ENCODE data around the gene ADGRA1. TPM values are rescaled to one million over a fixed set of nuclear protein-coding genes. Genes with fewer than 3 reads are reported as not detected.
A peak's percentile ranks its signal among the peaks of the same experiment; 100 is the strongest.

The ADGRA1 gene
- total RNA-seq, 1 donor from 2014 or later: not detected

- DNase-seq (no peak), ATAC-seq (peak; percentile 9)
- no peak for TF ChIP-seq CTCF (IDR thresholded peaks at IDR 0.05)
- H3K27ac ChIP-seq: no peak overlapping the region
- no peaks in the 10 kb centered on the region for H3K4me1 ChIP-seq
- H3K36me3 ChIP-seq: no peaks in the 10 kb centered on the region
- H3K27me3 ChIP-seq: peaks cover 4% of the 10 kb centered on the region
- intact Hi-C loops (cut with DNase I): no loop called here
- H3K9me3 ChIP-seq: no peaks in the 10 kb centered on the region
- H3K4me3 ChIP-seq: no peak overlapping the region
Observed at GRCh38 chr10:133115976-133116375, 28.3 kb downstream of the ADGRA1 start.

GRCh38 chr10:133116455-133116854 lies 28.7 kb downstream of the ADGRA1 start:
- Histone ChIP-seq H3K9me3 (no peaks in the 10 kb centered on the region), H3K4me1 (no peaks in the 10 kb centered on the region), H3K36me3 (no peaks in the 10 kb centered on the region), H3K4me3 (no peak overlapping the region), H3K27ac (no peak overlapping the region), H3K27me3 (peaks cover 4% of the 10 kb centered on the region)
- TF ChIP-seq CTCF (IDR thresholded peaks at IDR 0.05): no peak
- intact Hi-C loops (cut with DNase I): no loop called here
- DNase-seq (no peak), ATAC-seq (no peak)

- Histone ChIP-seq H3K27ac (no peak overlapping the region), H3K4me1 (no peaks in the 10 kb centered on the region), H3K27me3 (peaks cover 4% of the 10 kb centered on the region), H3K4me3 (no peak overlapping the region), H3K36me3 (no peaks in the 10 kb centered on the region), H3K9me3 (no peaks in the 10 kb centered on the region)
- TF ChIP-seq CTCF (IDR thresholded peaks at IDR 0.05): no peak
- DNase-seq (no peak), ATAC-seq (no peak)
- intact Hi-C loops (cut with DNase I): no loop called here
Observed at GRCh38 chr10:133117036-133117687, 29.4 kb downstream of the ADGRA1 start.

DNA sequence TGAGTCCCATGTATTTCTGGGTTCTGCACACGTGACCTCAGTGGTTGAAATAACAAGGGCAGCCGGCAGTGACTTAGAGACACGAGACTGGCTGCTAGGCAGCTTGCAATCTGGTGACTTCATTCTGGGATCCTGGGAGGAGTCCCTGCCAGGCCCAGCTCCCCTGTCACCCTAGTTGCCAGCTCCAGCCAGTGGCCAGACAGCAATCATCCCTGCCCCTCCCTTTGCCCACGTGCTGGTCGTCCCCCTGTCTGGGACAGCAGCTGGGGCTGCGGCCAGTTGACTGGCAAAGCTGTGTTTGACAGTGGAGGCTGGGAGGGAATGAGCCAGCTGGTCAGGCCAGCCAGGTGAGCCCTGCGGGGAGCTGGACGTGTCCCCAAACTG lies 30.0 kb downstream of the ADGRA1 start:
- no peak overlapping the region for H3K27ac ChIP-seq
- intact Hi-C loops (cut with DNase I): no loop called here
- no peaks in the 10 kb centered on the region for H3K4me1 ChIP-seq
- H3K27me3 ChIP-seq: peaks cover 4% of the 10 kb centered on the region
- TF ChIP-seq CTCF (IDR thresholded peaks at IDR 0.05): no peak
- no peak for ATAC-seq
- no peaks in the 10 kb centered on the region for H3K36me3 ChIP-seq
- no peaks in the 10 kb centered on the region for H3K9me3 ChIP-seq
- no peak for DNase-seq
- H3K4me3 ChIP-seq: no peak overlapping the region

DNA sequence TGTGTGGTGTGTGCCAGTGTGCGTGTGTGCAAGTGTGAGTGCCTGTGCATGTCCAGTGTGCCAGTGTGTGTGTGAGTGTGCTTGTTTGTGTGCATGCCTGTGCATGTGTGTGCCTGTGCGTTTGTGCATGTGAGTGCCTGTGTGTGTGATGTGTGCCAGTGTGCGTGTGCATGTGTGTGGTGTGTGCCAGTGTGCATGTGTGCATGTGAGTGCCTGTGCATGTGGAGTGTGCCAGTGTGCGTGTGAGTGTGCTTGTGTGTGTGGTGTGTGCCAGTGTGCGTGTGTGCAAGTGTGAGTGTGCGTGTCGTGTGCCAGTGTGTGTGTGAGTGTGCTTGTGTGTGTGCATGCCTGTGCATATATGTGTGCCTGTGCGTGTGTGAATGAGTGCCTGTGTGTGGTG lies 33.8 kb downstream of the ADGRA1 start:
- no peak overlapping the region for H3K4me3 ChIP-seq
- no peaks in the 10 kb centered on the region for H3K4me1 ChIP-seq
- intact Hi-C loops (cut with DNase I): no loop called here
- H3K27ac ChIP-seq: no peak overlapping the region
- no peak for ATAC-seq
- H3K9me3 ChIP-seq: no peaks in the 10 kb centered on the region
- DNase-seq: no peak
- peaks cover 29% of the 10 kb centered on the region for H3K27me3 ChIP-seq
- no peak for TF ChIP-seq CTCF (IDR thresholded peaks at IDR 0.05)
- no peaks in the 10 kb centered on the region for H3K36me3 ChIP-seq

All from upper lobe of right lung (tissue), 1 donor.